C4-2B (cell line): Measurements from ENCODE around the gene HSPBP1.

Experiments
- ZFX ChIP-seq: fragments of 450-650 bp; IDR thresholded peaks from 2 replicates; pipeline ENCODE4 v1.6.1; 2017
- TF ChIP-seq, protein P1 (sequence below): fragments of 450-650 bp; conservative IDR thresholded peaks from 2 replicates; pipeline ENCODE4 v1.5.1; 2017; ENCODE audit warnings: mild to moderate bottlenecking

- TF ChIP-seq, protein P1, sequence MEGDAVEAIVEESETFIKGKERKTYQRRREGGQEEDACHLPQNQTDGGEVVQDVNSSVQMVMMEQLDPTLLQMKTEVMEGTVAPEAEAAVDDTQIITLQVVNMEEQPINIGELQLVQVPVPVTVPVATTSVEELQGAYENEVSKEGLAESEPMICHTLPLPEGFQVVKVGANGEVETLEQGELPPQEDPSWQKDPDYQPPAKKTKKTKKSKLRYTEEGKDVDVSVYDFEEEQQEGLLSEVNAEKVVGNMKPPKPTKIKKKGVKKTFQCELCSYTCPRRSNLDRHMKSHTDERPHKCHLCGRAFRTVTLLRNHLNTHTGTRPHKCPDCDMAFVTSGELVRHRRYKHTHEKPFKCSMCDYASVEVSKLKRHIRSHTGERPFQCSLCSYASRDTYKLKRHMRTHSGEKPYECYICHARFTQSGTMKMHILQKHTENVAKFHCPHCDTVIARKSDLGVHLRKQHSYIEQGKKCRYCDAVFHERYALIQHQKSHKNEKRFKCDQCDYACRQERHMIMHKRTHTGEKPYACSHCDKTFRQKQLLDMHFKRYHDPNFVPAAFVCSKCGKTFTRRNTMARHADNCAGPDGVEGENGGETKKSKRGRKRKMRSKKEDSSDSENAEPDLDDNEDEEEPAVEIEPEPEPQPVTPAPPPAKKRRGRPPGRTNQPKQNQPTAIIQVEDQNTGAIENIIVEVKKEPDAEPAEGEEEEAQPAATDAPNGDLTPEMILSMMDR, result no peak
- TF ChIP-seq ZFX, result no peak
Observed at GRCh38 chr19:55278391-55279135, 1.3 kb downstream of the HSPBP1 start.
